IPS-18a (cell line): ENCODE results near the gene SP4.

ENCODE experiments used
- H3K27ac ChIP-seq: one replicate; pipeline ENCODE4 v1.5.1; 2013; ENCODE audit warnings: low read length
- H3K27me3 ChIP-seq: one replicate; pipeline ENCODE4 v1.6.1; 2013; ENCODE audit warnings: mild to moderate bottlenecking, low read length; ENCODE audit not compliant: control insufficient read depth, insufficient read depth
- H3K36me3 ChIP-seq: one replicate; pipeline ENCODE4 v1.6.1; 2013; ENCODE audit warnings: low read depth, low read length; ENCODE audit not compliant: control insufficient read depth
- H3K4me1 ChIP-seq: one replicate; pipeline ENCODE4 v1.6.1; 2013; ENCODE audit warnings: low read depth, low read length; ENCODE audit not compliant: control insufficient read depth
- H3K4me3 ChIP-seq: one replicate; pipeline ENCODE4 v1.5.1; 2013; ENCODE audit warnings: low read length
- H3K9ac ChIP-seq: one replicate; pipeline ENCODE4 v1.6.1; 2013; ENCODE audit warnings: mild to moderate bottlenecking, low read length, moderate library complexity
- H3K9me3 ChIP-seq: one replicate; pipeline ENCODE4 v1.6.1; 2013; ENCODE audit warnings: low read depth, low read length; ENCODE audit not compliant: control insufficient read depth

Gene SP4

GRCh38 chr7:21427871-21428658 lies at the start of gene SP4:
SP4 (plus strand) TSS chr7:21428083; CDS start chr7:21428252, 169 bp downstream.
- Histone ChIP-seq H3K27ac (peak within 1 kb of the TSS; percentile 98), H3K36me3 (peaks cover 13% of the 10 kb centered on the region), H3K4me1 (peaks cover 27% of the 10 kb centered on the region), H3K9me3 (no peaks in the 10 kb centered on the region), H3K9ac (peak within 1 kb of the TSS; percentile 99), H3K4me3 (peak within 1 kb of the TSS; percentile 98), H3K27me3 (no peaks in the 10 kb centered on the region)

GRCh38 chr7:21383227-21384220 lies 44.4 kb upstream of the SP4 start:
- no peak overlapping the region for H3K9ac ChIP-seq
- H3K4me1 ChIP-seq, result peaks cover 6% of the 10 kb centered on the region
- H3K9me3 ChIP-seq, result no peaks in the 10 kb centered on the region
- no peaks in the 10 kb centered on the region for H3K36me3 ChIP-seq
- H3K27me3 ChIP-seq, result no peaks in the 10 kb centered on the region
- no peak overlapping the region for H3K27ac ChIP-seq
- H3K4me3 ChIP-seq, result no peak overlapping the region

- H3K4me1 ChIP-seq, result peaks cover 1% of the 10 kb centered on the region
- H3K36me3 ChIP-seq, result no peaks in the 10 kb centered on the region
- H3K27me3 ChIP-seq, result no peaks in the 10 kb centered on the region
- H3K4me3 ChIP-seq, result no peak overlapping the region
- H3K27ac ChIP-seq, result no peak overlapping the region
- H3K9me3 ChIP-seq, result no peaks in the 10 kb centered on the region
- H3K9ac ChIP-seq, result no peak overlapping the region
These were observed 33.9 kb upstream of the SP4 start for GRCh38 chr7:21393937-21394336.

- Histone ChIP-seq H3K4me1 (no peaks in the 10 kb centered on the region), H3K9me3 (no peaks in the 10 kb centered on the region), H3K27ac (no peak overlapping the region), H3K9ac (no peak overlapping the region), H3K27me3 (no peaks in the 10 kb centered on the region), H3K4me3 (no peak overlapping the region), H3K36me3 (no peaks in the 10 kb centered on the region)
These were observed 25.9 kb upstream of the SP4 start for GRCh38 chr7:21401944-21402343.

DNA sequence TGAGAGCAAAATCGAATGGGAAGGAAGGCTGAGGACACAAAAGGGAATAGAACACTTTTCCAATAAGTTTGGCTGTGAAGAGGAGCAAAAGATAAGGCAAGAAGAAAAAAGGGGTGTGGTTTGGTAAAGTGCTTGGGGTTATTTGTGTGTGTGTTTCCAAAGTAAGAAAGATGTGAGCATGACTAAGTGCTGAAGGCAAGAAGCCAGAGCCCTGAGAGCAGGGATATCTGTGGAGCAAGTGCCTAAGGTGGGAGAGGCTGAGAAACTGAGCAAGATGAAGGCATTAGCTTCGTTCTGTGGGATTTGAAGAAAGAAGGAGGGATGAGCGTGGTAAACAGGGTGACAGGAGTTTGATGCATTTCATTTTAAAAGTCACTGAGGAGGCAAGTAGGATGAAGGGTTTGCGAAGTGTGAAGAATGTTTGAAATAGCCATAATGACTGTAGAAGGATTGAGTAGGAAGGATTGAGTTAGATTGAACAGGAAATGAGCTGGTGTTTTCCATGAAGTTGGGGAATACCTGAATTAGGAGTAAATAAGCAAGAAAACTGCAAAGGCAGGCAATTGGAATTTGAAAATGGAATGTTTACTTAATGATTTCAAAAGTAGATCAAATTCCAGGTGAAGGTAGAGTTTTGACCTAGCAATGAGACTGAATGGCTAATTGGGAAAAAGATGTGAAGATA lies 19.9 kb upstream of the SP4 start:
- Histone ChIP-seq H3K4me3 (no peak overlapping the region), H3K9ac (no peak overlapping the region), H3K4me1 (peaks cover 5% of the 10 kb centered on the region), H3K9me3 (no peaks in the 10 kb centered on the region), H3K27ac (no peak overlapping the region), H3K27me3 (no peaks in the 10 kb centered on the region), H3K36me3 (no peaks in the 10 kb centered on the region)

GRCh38 chr7:21408481-21408820 lies 19.4 kb upstream of the SP4 start:
- Histone ChIP-seq H3K4me1 (peaks cover 10% of the 10 kb centered on the region), H3K9ac (no peak overlapping the region), H3K4me3 (no peak overlapping the region), H3K27me3 (no peaks in the 10 kb centered on the region), H3K36me3 (no peaks in the 10 kb centered on the region), H3K9me3 (no peaks in the 10 kb centered on the region), H3K27ac (no peak overlapping the region)

- H3K36me3 ChIP-seq, result no peaks in the 10 kb centered on the region
- H3K9ac ChIP-seq, result no peak overlapping the region
- peaks cover 12% of the 10 kb centered on the region for H3K4me1 ChIP-seq
- H3K27me3 ChIP-seq, result no peaks in the 10 kb centered on the region
- no peak overlapping the region for H3K27ac ChIP-seq
- H3K4me3 ChIP-seq, result no peak overlapping the region
- no peaks in the 10 kb centered on the region for H3K9me3 ChIP-seq
These were observed 15.5 kb upstream of the SP4 start for GRCh38 chr7:21412410-21412851.

DNA sequence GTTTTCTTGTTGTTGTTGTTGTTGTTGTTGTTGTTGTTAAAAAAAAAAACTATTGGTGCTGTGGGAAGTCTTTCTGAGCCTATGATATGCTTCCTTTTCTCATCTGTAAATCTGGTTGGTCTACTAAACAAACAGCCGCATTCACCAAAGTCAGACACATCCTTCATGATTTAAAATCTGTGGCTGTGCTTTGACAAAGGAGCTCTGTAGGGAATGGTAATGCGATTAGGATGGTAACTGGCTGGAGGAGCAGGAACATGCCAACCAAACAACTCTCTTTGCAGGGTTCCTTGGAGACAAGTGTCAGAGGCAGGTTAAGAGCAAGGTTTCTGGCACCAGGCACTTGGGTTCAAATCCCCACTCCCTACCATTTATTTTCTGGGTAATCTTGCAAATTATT lies 14.9 kb upstream of the SP4 start:
- Histone ChIP-seq H3K27me3 (no peaks in the 10 kb centered on the region), H3K4me3 (no peak overlapping the region), H3K4me1 (peaks cover 12% of the 10 kb centered on the region), H3K9me3 (no peaks in the 10 kb centered on the region), H3K27ac (no peak overlapping the region), H3K9ac (no peak overlapping the region), H3K36me3 (no peaks in the 10 kb centered on the region)

- Histone ChIP-seq H3K36me3 (no peaks in the 10 kb centered on the region), H3K9ac (no peak overlapping the region), H3K4me1 (peaks cover 12% of the 10 kb centered on the region), H3K9me3 (no peaks in the 10 kb centered on the region), H3K27ac (no peak overlapping the region), H3K27me3 (no peaks in the 10 kb centered on the region), H3K4me3 (no peak overlapping the region)
These were observed 14.4 kb upstream of the SP4 start for GRCh38 chr7:21413502-21413901.

GRCh38 chr7:21414795-21415393 lies 13.0 kb upstream of the SP4 start:
- H3K4me1 ChIP-seq, result peaks cover 12% of the 10 kb centered on the region
- H3K4me3 ChIP-seq, result no peak overlapping the region

GRCh38 chr7:21417647-21418046 lies 10.2 kb upstream of the SP4 start:
- Histone ChIP-seq H3K27me3 (no peaks in the 10 kb centered on the region), H3K9me3 (no peaks in the 10 kb centered on the region), H3K4me3 (no peak overlapping the region), H3K27ac (no peak overlapping the region), H3K9ac (no peak overlapping the region), H3K36me3 (no peaks in the 10 kb centered on the region), H3K4me1 (peaks cover 10% of the 10 kb centered on the region)

More at GRCh38 chr7:21414795-21415393, 13.0 kb upstream of the SP4 start:
- H3K36me3 ChIP-seq, result no peaks in the 10 kb centered on the region
- no peak overlapping the region for H3K27ac ChIP-seq
- H3K9ac ChIP-seq, result no peak overlapping the region
- H3K27me3 ChIP-seq, result no peaks in the 10 kb centered on the region
- no peaks in the 10 kb centered on the region for H3K9me3 ChIP-seq
